ENCODE data around the gene FYN. TPM values are rescaled to one million over a fixed set of nuclear protein-coding genes. Genes with fewer than 3 reads are reported as not detected.
A peak's percentile ranks its signal among the peaks of the same experiment; 100 is the strongest.

The FYN gene
- total and polyA plus RNA-seq, 2 experiments from 2014 or later, result 95.7 to 104 TPM

GRCh38 chr6:111842891-111843290, 30.4 kb downstream of the FYN start:
- H3K4me3 ChIP-seq, result no peak overlapping the region
- TF ChIP-seq CTCF (IDR thresholded peaks at IDR 0.05; ENCODE audit: low read depth, low read length), result no peak
- H3K9me3 ChIP-seq (ENCODE audit: low read depth), result no peaks in the 10 kb centered on the region
- peak in 1 of 2 donors; percentile 56 for DNase-seq (ENCODE audit: low read depth in 1 of 2, low spot score in 1 of 2)
- H3K27me3 ChIP-seq, result no peaks in the 10 kb centered on the region
- H3K36me3 ChIP-seq, result no peaks in the 10 kb centered on the region
- H3K4me1 ChIP-seq (ENCODE audit: low read depth), result peaks cover 49% of the 10 kb centered on the region
- peak overlapping the region; percentile 80 for H3K27ac ChIP-seq

GRCh38 chr6:111842271-111842822, 30.9 kb downstream of the FYN start:
- Histone ChIP-seq H3K36me3 (no peaks in the 10 kb centered on the region), H3K27me3 (no peaks in the 10 kb centered on the region), H3K27ac (peak overlapping the region; percentile 80), H3K4me3 (no peak overlapping the region), H3K4me1 (ENCODE audit: low read depth) (peaks cover 46% of the 10 kb centered on the region), H3K9me3 (ENCODE audit: low read depth) (no peaks in the 10 kb centered on the region)
- no peak for TF ChIP-seq CTCF (IDR thresholded peaks at IDR 0.05; ENCODE audit: low read depth, low read length)
- DNase-seq (ENCODE audit: low read depth in 1 of 2, low spot score in 1 of 2), result no peak

- H3K9me3 ChIP-seq (ENCODE audit: low read depth), result no peaks in the 10 kb centered on the region
- peaks cover 46% of the 10 kb centered on the region for H3K4me1 ChIP-seq (ENCODE audit: low read depth)
- no peak for TF ChIP-seq CTCF (IDR thresholded peaks at IDR 0.05; ENCODE audit: low read depth, low read length)
- DNase-seq (ENCODE audit: low read depth in 1 of 2, low spot score in 1 of 2), result peak in 1 of 2 donors; percentile 82
- H3K36me3 ChIP-seq, result no peaks in the 10 kb centered on the region
- H3K27me3 ChIP-seq, result no peaks in the 10 kb centered on the region
- no peak overlapping the region for H3K4me3 ChIP-seq
- peak overlapping the region; percentile 80 for H3K27ac ChIP-seq
These were observed 31.4 kb downstream of the FYN start for GRCh38 chr6:111841822-111842221.

- Histone ChIP-seq H3K36me3 (no peaks in the 10 kb centered on the region), H3K27me3 (no peaks in the 10 kb centered on the region), H3K9me3 (ENCODE audit: low read depth) (no peaks in the 10 kb centered on the region), H3K4me3 (no peak overlapping the region), H3K4me1 (ENCODE audit: low read depth) (peaks cover 41% of the 10 kb centered on the region), H3K27ac (no peak overlapping the region)
- TF ChIP-seq CTCF (IDR thresholded peaks at IDR 0.05; ENCODE audit: low read depth, low read length), result no peak
- DNase-seq (ENCODE audit: low read depth in 1 of 2, low spot score in 1 of 2), result no peak
These were observed 32.4 kb downstream of the FYN start for GRCh38 chr6:111840803-111841202.

- Histone ChIP-seq H3K4me1 (ENCODE audit: low read depth) (peaks cover 29% of the 10 kb centered on the region), H3K27ac (no peak overlapping the region), H3K36me3 (no peaks in the 10 kb centered on the region), H3K9me3 (ENCODE audit: low read depth) (no peaks in the 10 kb centered on the region), H3K27me3 (no peaks in the 10 kb centered on the region), H3K4me3 (no peak overlapping the region)
- no peak for DNase-seq (ENCODE audit: low read depth in 1 of 2, low spot score in 1 of 2)
- TF ChIP-seq CTCF (IDR thresholded peaks at IDR 0.05; ENCODE audit: low read depth, low read length), result no peak
These were observed 34.3 kb downstream of the FYN start for GRCh38 chr6:111838749-111839484.

Measured in cardiac muscle cell (in vitro differentiated cells and primary cell).